Measurements from ENCODE around the gene ALPL.
A peak's percentile ranks its signal among the peaks of the same experiment; 100 is the strongest.

ALPL gene

DNA sequence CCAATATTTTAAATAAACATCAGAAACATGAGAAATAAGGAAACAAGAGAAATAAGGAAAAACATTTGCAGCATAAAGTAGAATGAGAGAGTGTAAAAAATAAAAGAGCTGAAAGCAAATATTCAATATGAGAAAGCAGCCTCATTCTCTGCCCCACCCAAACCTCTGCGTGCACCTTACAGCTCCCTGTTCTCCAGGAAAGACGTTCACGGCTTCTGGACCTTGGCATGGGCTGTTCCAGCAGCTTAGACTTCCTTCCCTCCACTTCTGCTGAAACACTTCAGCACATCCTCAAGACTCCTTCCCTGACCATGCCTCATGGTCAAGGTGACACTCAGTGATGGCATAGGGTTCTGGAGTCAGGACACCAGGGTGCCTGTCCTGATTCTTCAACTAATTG lies 23.3 kb downstream of the ALPL start:
- TF ChIP-seq, protein P1, sequence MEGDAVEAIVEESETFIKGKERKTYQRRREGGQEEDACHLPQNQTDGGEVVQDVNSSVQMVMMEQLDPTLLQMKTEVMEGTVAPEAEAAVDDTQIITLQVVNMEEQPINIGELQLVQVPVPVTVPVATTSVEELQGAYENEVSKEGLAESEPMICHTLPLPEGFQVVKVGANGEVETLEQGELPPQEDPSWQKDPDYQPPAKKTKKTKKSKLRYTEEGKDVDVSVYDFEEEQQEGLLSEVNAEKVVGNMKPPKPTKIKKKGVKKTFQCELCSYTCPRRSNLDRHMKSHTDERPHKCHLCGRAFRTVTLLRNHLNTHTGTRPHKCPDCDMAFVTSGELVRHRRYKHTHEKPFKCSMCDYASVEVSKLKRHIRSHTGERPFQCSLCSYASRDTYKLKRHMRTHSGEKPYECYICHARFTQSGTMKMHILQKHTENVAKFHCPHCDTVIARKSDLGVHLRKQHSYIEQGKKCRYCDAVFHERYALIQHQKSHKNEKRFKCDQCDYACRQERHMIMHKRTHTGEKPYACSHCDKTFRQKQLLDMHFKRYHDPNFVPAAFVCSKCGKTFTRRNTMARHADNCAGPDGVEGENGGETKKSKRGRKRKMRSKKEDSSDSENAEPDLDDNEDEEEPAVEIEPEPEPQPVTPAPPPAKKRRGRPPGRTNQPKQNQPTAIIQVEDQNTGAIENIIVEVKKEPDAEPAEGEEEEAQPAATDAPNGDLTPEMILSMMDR (IDR thresholded peaks at IDR 0.05; ENCODE audit: insufficient read depth, low read length, missing control alignments), result no peak
- ChIA-PET POLR2A (no interaction called here), CTCF (interaction anchor here (0.7 to 4.4 kb wide), 10 partner anchors 9 to 166 kb away, joined by 3 to 40 read pairs (median 4); no protein-coding TSS in a partner anchor)
- H3K4me3 ChIP-seq (ENCODE audit: low read depth, low read length), result no peak overlapping the region
- no peak for DNase-seq (ENCODE audit: low read depth, low spot score)

DNA sequence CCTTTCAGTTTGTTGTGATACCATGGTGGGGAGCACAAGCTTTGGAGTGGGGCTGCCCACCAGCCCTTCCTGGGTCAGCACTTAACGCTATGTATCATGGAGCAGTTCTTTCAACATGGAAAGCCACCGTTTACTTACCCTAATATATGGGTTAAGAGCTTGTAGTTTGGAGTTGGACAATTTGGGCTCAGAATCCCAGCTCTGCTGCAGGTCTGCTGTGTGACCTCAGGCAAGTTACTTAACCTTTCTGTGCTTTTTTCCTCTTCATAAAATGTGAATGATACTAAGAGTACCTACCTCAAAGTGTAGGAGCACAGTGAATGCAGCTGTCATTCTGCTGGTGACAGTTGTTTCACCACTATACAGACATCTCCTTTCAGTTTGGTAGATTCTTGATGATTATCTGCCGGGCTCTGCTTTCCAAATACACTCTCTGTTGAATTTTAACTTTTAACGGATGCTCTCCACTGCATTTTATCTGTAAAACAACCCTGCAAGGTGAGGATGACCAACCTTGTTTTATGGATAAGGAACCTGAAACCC lies 23.8 kb downstream of the ALPL start:
- no peak for DNase-seq (ENCODE audit: low read depth, low spot score)
- no peak overlapping the region for H3K4me3 ChIP-seq (ENCODE audit: low read depth, low read length)
- ChIA-PET CTCF (interaction anchor here (0.9 to 4.4 kb wide), 7 partner anchors 9 to 167 kb away, joined by 3 to 40 read pairs (median 4); no protein-coding TSS in a partner anchor), POLR2A (no interaction called here)
- TF ChIP-seq, protein P1 (IDR thresholded peaks at IDR 0.05; ENCODE audit: insufficient read depth, low read length, missing control alignments), result no peak

DNA sequence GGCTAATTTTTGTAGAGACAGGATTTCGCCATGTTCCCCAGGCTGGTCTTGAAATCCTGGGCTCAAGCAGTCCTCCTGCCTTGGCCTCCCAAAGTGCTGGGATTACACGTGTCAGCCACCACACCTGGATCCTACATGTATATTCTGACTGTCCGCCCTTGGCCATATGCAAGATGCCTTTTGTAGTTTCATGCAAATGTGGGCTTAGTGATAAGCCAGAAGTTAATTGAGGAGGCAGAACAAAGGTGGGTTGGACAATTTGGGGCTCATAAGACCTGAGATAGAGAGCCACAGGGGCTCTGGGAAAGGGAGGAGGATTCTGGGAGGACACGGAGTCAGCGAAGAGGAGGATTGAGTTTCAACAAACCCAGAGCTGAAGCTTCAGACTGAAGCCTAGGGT lies 24.9 kb downstream of the ALPL start:
- TF ChIP-seq, protein P1 (IDR thresholded peaks at IDR 0.05; ENCODE audit: insufficient read depth, low read length, missing control alignments), result no peak
- DNase-seq (ENCODE audit: low read depth, low spot score), result no peak
- no peak overlapping the region for H3K4me3 ChIP-seq (ENCODE audit: low read depth, low read length)
- CTCF ChIA-PET, result interaction anchor here (1.6 to 9.7 kb wide), 5 partner anchors 9 to 302 kb away, joined by 5 to 103 read pairs (median 29); no protein-coding TSS in a partner anchor
- POLR2A ChIA-PET, result no interaction called here

DNA sequence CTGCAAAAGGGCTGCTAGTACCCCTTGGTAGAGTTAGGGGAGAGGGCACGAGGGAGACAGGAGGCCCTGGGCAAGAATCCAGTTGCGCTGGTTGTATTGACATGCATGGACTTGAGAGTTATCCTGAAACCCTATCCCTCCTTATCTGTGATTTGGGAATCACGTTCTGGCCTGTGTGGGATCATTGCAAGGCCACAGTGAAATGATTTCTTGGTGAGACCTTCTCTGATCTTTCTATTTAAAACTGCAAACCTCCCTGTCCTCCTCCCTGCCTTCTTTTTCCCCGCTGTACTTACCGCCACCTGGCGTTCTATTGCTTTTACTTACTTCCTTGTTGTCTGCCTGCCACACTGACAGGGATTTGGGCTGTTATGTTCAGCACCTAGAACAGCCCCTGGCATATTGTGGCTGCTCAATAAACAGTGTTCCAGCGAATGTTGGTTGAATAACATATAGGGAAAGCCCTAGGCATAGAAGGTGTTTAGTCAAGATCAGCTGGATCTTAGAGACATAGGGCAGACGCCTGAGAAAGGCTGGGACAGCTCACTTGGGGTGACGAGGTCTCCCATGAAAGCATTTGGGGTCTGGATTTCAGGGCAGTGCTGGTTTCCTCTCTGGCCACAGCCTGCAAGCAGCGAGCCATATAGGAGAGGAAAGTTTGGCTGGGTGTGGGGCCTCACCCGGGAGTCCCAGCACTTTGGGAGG lies 25.6 kb downstream of the ALPL start:
- TF ChIP-seq, protein P1 (IDR thresholded peaks at IDR 0.05; ENCODE audit: insufficient read depth, low read length, missing control alignments), result peak; percentile 63
- POLR2A ChIA-PET, result no interaction called here
- DNase-seq (ENCODE audit: low read depth, low spot score), result no peak
- H3K4me3 ChIP-seq (ENCODE audit: low read depth, low read length), result no peak overlapping the region
- CTCF ChIA-PET, result interaction anchor here (0.8 to 9.7 kb wide), 12 partner anchors 9 to 303 kb away, joined by 3 to 103 read pairs (median 8); partner anchors contain the start of gene ALPL

DNA sequence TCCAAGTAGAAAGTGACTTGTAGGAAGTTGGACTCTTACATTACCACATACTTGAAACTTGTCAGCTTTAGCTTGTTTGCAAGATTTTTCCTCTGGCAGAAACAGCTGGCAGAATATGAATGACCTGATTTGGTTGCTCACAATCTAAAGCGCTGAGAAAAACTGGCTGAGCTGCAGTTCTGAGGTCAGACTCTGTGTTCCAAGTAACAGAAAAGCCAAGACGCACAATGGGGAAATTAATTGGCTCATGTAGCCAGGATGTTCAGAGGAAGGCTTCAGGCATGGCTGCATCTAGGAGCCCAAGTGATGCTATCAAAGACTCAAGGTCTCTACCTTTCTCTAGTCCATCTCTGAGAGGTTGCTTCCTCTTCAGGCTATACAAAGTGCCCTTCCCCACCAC lies 27.0 kb downstream of the ALPL start:
- TF ChIP-seq, protein P1 (IDR thresholded peaks at IDR 0.05; ENCODE audit: insufficient read depth, low read length, missing control alignments), result no peak
- ChIA-PET CTCF (interaction anchor here (0.7 to 9.7 kb wide), 8 partner anchors 11 to 165 kb away, joined by 3 to 103 read pairs (median 16); partner anchors contain the start of gene ALPL), POLR2A (no interaction called here)
- DNase-seq (ENCODE audit: low read depth, low spot score), result no peak
- no peak overlapping the region for H3K4me3 ChIP-seq (ENCODE audit: low read depth, low read length)

DNA sequence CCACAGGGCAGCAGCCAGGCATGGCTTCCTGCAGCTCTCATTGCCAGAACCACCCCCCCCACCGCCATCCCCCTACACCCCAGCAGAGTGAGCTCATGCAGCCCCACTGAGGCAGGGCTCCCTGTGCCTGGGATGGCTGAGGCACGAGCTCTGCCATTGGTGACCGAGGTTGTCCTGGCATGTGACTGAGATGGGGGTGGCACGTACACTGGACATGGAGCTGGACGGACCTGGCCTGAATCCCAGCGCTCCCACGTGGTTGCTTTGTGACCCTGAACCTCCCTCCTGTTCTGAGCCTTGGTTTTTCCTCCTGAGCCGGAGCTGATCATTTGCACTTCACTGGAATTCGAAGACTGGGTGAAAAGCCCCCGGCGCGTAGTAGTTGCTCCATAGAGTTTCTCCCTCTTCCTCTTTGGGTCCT lies 28.3 kb downstream of the ALPL start:
- TF ChIP-seq, protein P1 (IDR thresholded peaks at IDR 0.05; ENCODE audit: insufficient read depth, low read length, missing control alignments), result no peak
- POLR2A ChIA-PET, result no interaction called here
- CTCF ChIA-PET, result interaction anchor here (1.1 to 9.7 kb wide), 5 partner anchors 10 to 166 kb away, joined by 3 to 103 read pairs (median 24); no protein-coding TSS in a partner anchor
- no peak overlapping the region for H3K4me3 ChIP-seq (ENCODE audit: low read depth, low read length)
- no peak for DNase-seq (ENCODE audit: low read depth, low spot score)
